CD4-positive, CD25-positive, alpha-beta regulatory T cell (primary cell): ENCODE results near the gene CLPSL2. TPM values are rescaled to one million over a fixed set of nuclear protein-coding genes. Genes with fewer than 3 reads are reported as not detected.
A peak's percentile ranks its signal among the peaks of the same experiment; 100 is the strongest.

Source experiments
- ATAC-seq, 2 donors: fragments of 150-1000 bp; cut with Tn5 transposase; one replicate each; pipeline ENCODE4 v1.10.0; 2021; ENCODE audit warnings: low read depth in 2 of 2, moderate number of reproducible peaks in 2 of 2, moderate library complexity in 1 of 2
- DNase-seq, 3 donors: peaks; one replicate each; pipeline versions ENCODE4 v3.0.0 to v3.0.0-alpha.2; 2012 to 2022; ENCODE audit warnings: mixed read lengths in 1 of 3
- H3K27ac ChIP-seq: one replicate; pipeline ENCODE4 v1.7.0; 2013; ENCODE audit warnings: mild to moderate bottlenecking, low read length; ENCODE audit not compliant: insufficient read depth, poor library complexity, severe bottlenecking
- H3K27me3 ChIP-seq: one replicate; pipeline ENCODE4 v1.7.0; 2013; ENCODE audit warnings: low read length; ENCODE audit not compliant: control insufficient read depth, insufficient read depth
- H3K36me3 ChIP-seq: one replicate; pipeline ENCODE4 v1.7.0; 2013; ENCODE audit warnings: mild to moderate bottlenecking, low read length, moderate library complexity; ENCODE audit not compliant: control insufficient read depth, insufficient read depth
- H3K4me1 ChIP-seq: 2 replicates; pipeline ENCODE4 v1.7.0; 2013; ENCODE audit warnings: mild to moderate bottlenecking, low read length; ENCODE audit not compliant: insufficient read depth, control insufficient read depth, poor library complexity, severe bottlenecking
- H3K4me3 ChIP-seq: one replicate; pipeline ENCODE4 v1.7.0; 2013; ENCODE audit warnings: low read depth, mild to moderate bottlenecking, low read length, moderate library complexity
- H3K9me3 ChIP-seq, 2 experiments: 1 replicate in 1 of 2; 2 replicates in 1 of 2; pipeline ENCODE4 v1.7.0; 2013; ENCODE audit warnings: low read length in 2 of 2, mild to moderate bottlenecking in 1 of 2, moderate library complexity in 1 of 2; ENCODE audit not compliant: control insufficient read depth in 2 of 2
- H3K27ac Mint-ChIP-seq, 3 donors: one replicate each; pipeline ENCODE4 v1.8.0; 2020 to 2022; ENCODE audit warnings: mild to moderate bottlenecking in 3 of 3, mixed read lengths in 3 of 3, moderate library complexity in 2 of 3
- H3K27me3 Mint-ChIP-seq: one replicate; pipeline ENCODE4 v1.8.0; 2022; ENCODE audit warnings: mild to moderate bottlenecking, mixed read lengths
- H3K36me3 Mint-ChIP-seq: one replicate; pipeline ENCODE4 v1.8.0; 2020; ENCODE audit warnings: mixed read lengths
- H3K4me1 Mint-ChIP-seq, 4 donors: one replicate each; pipeline ENCODE4 v1.8.0; 2020 to 2022; ENCODE audit warnings: mixed read lengths in 4 of 4, mild to moderate bottlenecking in 1 of 4
- H3K4me3 Mint-ChIP-seq, 4 donors: one replicate each; pipeline ENCODE4 v1.8.0; 2020 to 2022; ENCODE audit warnings: mild to moderate bottlenecking in 4 of 4, mixed read lengths in 4 of 4, moderate library complexity in 3 of 4
- H3K9me3 Mint-ChIP-seq, 7 donors: one replicate each; pipeline ENCODE4 v1.8.0; 2020 to 2022; ENCODE audit warnings: mixed read lengths in 7 of 7, mild to moderate bottlenecking in 3 of 7, moderate library complexity in 2 of 7
- polyA plus RNA-seq, 4 donors: library from polyadenylated mRNA; unstranded; fragments of 300-500 nt; fragmentation: Illumina TruSeq; gene quantifications; one replicate each; pipeline ENCODE4 v1.2.3, GENCODE V29; 2021
- total RNA-seq: library from RNA; stranded (reverse); gene quantifications from one replicate; pipeline ENCODE4 v1.2.3, GENCODE V29; 2022

The CLPSL2 gene
- total and polyA plus RNA-seq, 5 donors from 2014 or later = not detected

- H3K27me3 Mint-ChIP-seq = peaks cover 11% of the 10 kb centered on the region
- H3K4me1 Mint-ChIP-seq = no peaks in the 10 kb centered on the region
- Histone ChIP-seq H3K4me3 (no peak overlapping the region), H3K27ac (no peak overlapping the region), H3K4me1 (no peaks in the 10 kb centered on the region), H3K9me3 (no peaks in the 10 kb centered on the region), H3K36me3 (no peaks in the 10 kb centered on the region), H3K27me3 (no peaks in the 10 kb centered on the region)
- ATAC-seq (no peak), DNase-seq (no peak)
- no peak overlapping the region for H3K4me3 Mint-ChIP-seq
- H3K36me3 Mint-ChIP-seq = no peaks in the 10 kb centered on the region
- H3K9me3 Mint-ChIP-seq = peaks cover 0 to 7% (median 3%) of the 10 kb centered on the region in 7 donors
- H3K27ac Mint-ChIP-seq = no peak overlapping the region
Measured at GRCh38 chr6:35751594-35751993, 24.8 kb upstream of the CLPSL2 start.

GRCh38 chr6:35752330-35752729, 24.1 kb upstream of the CLPSL2 start:
- H3K36me3 Mint-ChIP-seq = no peaks in the 10 kb centered on the region
- peaks cover 11% of the 10 kb centered on the region for H3K27me3 Mint-ChIP-seq
- H3K9me3 Mint-ChIP-seq = peaks cover 0 to 7% (median 3%) of the 10 kb centered on the region in 7 donors
- Histone ChIP-seq H3K27ac (no peak overlapping the region), H3K9me3 (no peaks in the 10 kb centered on the region), H3K36me3 (no peaks in the 10 kb centered on the region), H3K4me3 (no peak overlapping the region), H3K27me3 (no peaks in the 10 kb centered on the region), H3K4me1 (no peaks in the 10 kb centered on the region)
- H3K27ac Mint-ChIP-seq = no peak overlapping the region
- DNase-seq (no peak), ATAC-seq (no peak)
- H3K4me1 Mint-ChIP-seq = no peaks in the 10 kb centered on the region
- H3K4me3 Mint-ChIP-seq = no peak overlapping the region

GRCh38 chr6:35754452-35755277, 21.7 kb upstream of the CLPSL2 start:
- no peaks in the 10 kb centered on the region for H3K9me3 ChIP-seq
- peak overlapping the region in 1 of 3 donors; percentile 52 for H3K27ac Mint-ChIP-seq
- no peaks in the 10 kb centered on the region for H3K36me3 ChIP-seq
- ATAC-seq (no peak), DNase-seq (no peak)
- H3K4me1 ChIP-seq = no peaks in the 10 kb centered on the region
- H3K4me1 Mint-ChIP-seq = no peaks in the 10 kb centered on the region
- H3K36me3 Mint-ChIP-seq = no peaks in the 10 kb centered on the region
- H3K9me3 Mint-ChIP-seq = no peaks in the 10 kb centered on the region
- H3K4me3 Mint-ChIP-seq = no peak overlapping the region
- peaks cover 11% of the 10 kb centered on the region for H3K27me3 Mint-ChIP-seq
- H3K4me3 ChIP-seq = no peak overlapping the region
- H3K27me3 ChIP-seq = no peaks in the 10 kb centered on the region
- no peak overlapping the region for H3K27ac ChIP-seq

- H3K9me3 ChIP-seq = no peaks in the 10 kb centered on the region
- Mint-ChIP-seq H3K27ac (peak overlapping the region in 1 of 3 donors; percentile 52), H3K36me3 (no peaks in the 10 kb centered on the region), H3K4me3 (no peak overlapping the region), H3K27me3 (peaks cover 6% of the 10 kb centered on the region), H3K9me3 (no peaks in the 10 kb centered on the region), H3K4me1 (no peaks in the 10 kb centered on the region)
- H3K4me3 ChIP-seq = no peak overlapping the region
- H3K27ac ChIP-seq = no peak overlapping the region
- no peaks in the 10 kb centered on the region for H3K4me1 ChIP-seq
- no peak for ATAC-seq
- H3K27me3 ChIP-seq = no peaks in the 10 kb centered on the region
- no peaks in the 10 kb centered on the region for H3K36me3 ChIP-seq
- DNase-seq = no peak
Measured at GRCh38 chr6:35755278-35755924, 21.0 kb upstream of the CLPSL2 start.

DNA sequence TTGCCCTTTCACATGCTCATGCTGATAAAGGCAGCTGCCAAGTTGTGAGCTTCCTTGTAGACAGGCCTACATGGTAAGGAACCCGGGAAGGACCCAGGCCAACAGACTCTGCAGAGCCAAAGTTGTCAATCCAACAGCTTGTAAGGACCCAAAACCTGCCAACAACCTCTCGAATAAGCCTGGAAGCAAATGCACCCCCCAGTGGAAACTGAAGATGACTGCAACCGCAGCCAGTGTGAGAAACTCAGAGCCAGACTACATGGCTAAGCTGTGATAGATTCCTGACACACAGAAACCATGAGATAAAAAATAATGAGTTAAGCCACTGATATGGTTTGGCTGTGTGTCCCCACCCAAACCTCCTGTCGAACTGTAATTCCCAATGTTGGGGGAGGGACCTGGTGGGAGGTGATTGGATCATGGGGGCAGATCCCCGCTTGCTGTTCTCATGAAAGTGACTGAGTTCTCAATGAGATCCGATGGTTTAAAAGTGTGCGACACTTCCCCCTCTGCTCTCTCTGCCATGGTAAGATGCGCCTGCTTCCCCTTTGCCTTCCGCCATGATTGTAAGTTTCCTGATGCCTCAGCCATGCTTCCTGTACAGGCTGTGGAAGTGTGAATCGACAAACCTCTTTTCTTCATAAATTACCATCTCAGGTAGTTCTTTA, 18.8 kb upstream of the CLPSL2 start:
- Mint-ChIP-seq H3K36me3 (no peaks in the 10 kb centered on the region), H3K27ac (no peak overlapping the region), H3K9me3 (no peaks in the 10 kb centered on the region), H3K4me3 (no peak overlapping the region), H3K27me3 (peaks cover 4% of the 10 kb centered on the region), H3K4me1 (no peaks in the 10 kb centered on the region)
- Histone ChIP-seq H3K4me1 (no peaks in the 10 kb centered on the region), H3K4me3 (no peak overlapping the region), H3K27ac (no peak overlapping the region), H3K36me3 (no peaks in the 10 kb centered on the region), H3K27me3 (peaks cover 3% of the 10 kb centered on the region), H3K9me3 (no peaks in the 10 kb centered on the region)
- no peak for ATAC-seq
- DNase-seq = peak in 1 of 3 donors; percentile 36

GRCh38 chr6:35759426-35759825, 17.0 kb upstream of the CLPSL2 start:
- H3K9me3 ChIP-seq = no peaks in the 10 kb centered on the region

GRCh38 chr6:35765739-35766138, 10.7 kb upstream of the CLPSL2 start:
- Histone ChIP-seq H3K36me3 (no peaks in the 10 kb centered on the region), H3K27me3 (peaks cover 17% of the 10 kb centered on the region), H3K4me1 (no peaks in the 10 kb centered on the region), H3K4me3 (no peak overlapping the region), H3K9me3 (no peaks in the 10 kb centered on the region), H3K27ac (no peak overlapping the region)
- Mint-ChIP-seq H3K9me3 (no peaks in the 10 kb centered on the region), H3K27ac (no peak overlapping the region), H3K4me1 (peaks cover 0 to 8% (median 3%) of the 10 kb centered on the region in 4 donors), H3K36me3 (no peaks in the 10 kb centered on the region), H3K27me3 (peaks cover 18% of the 10 kb centered on the region), H3K4me3 (no peak overlapping the region)
- no peak for ATAC-seq
- DNase-seq = no peak

More at GRCh38 chr6:35759426-35759825, 17.0 kb upstream of the CLPSL2 start:
- Mint-ChIP-seq H3K27ac (no peak overlapping the region), H3K27me3 (peaks cover 21% of the 10 kb centered on the region), H3K9me3 (no peaks in the 10 kb centered on the region), H3K36me3 (no peaks in the 10 kb centered on the region), H3K4me3 (no peak overlapping the region), H3K4me1 (peaks cover 0 to 8% (median 3%) of the 10 kb centered on the region in 4 donors)
- no peak overlapping the region for H3K4me3 ChIP-seq
- H3K36me3 ChIP-seq = no peaks in the 10 kb centered on the region
- H3K4me1 ChIP-seq = no peaks in the 10 kb centered on the region
- no peak for ATAC-seq
- H3K27me3 ChIP-seq = peaks cover 17% of the 10 kb centered on the region
- H3K27ac ChIP-seq = no peak overlapping the region
- DNase-seq = no peak
